B cell (primary cell): ENCODE results near the gene RRP15.

Source experiments
- EZH2 ChIP-seq: IDR thresholded peaks from 2 replicates; pipeline ENCODE4 v1.6.1; 2012; ENCODE audit warnings: borderline replicate concordance, low read depth, mild to moderate bottlenecking, moderate library complexity, low read length; ENCODE audit not compliant: insufficient read depth, poor library complexity, severe bottlenecking
- TF ChIP-seq, protein P1 (sequence below): fragments of 200-600 bp; IDR thresholded peaks from one replicate; pipeline ENCODE4 v1.8.0; 2022; ENCODE audit warnings: antibody characterized with exemption, mild to moderate bottlenecking

DNA sequence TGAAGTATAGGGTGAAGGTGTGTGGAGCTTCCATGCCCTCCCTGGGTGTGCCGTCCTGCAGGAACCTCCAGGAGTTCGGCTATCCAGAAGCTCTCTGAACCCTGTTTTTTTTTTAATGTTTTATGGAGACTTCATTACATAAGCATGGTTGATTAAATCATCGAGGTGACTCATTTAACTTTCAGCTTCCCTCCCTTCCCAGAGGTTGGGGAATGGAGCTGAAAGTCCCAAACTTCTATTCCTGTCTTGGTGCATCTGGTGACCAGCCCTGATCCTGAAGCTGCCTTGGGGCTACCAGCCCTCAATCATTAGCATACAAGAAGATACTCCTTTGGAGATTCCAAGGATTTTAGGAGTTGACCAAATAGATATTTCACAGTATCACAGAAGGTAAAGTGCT lies 9.5 kb downstream of the RRP15 start:
- TF ChIP-seq, protein P1, sequence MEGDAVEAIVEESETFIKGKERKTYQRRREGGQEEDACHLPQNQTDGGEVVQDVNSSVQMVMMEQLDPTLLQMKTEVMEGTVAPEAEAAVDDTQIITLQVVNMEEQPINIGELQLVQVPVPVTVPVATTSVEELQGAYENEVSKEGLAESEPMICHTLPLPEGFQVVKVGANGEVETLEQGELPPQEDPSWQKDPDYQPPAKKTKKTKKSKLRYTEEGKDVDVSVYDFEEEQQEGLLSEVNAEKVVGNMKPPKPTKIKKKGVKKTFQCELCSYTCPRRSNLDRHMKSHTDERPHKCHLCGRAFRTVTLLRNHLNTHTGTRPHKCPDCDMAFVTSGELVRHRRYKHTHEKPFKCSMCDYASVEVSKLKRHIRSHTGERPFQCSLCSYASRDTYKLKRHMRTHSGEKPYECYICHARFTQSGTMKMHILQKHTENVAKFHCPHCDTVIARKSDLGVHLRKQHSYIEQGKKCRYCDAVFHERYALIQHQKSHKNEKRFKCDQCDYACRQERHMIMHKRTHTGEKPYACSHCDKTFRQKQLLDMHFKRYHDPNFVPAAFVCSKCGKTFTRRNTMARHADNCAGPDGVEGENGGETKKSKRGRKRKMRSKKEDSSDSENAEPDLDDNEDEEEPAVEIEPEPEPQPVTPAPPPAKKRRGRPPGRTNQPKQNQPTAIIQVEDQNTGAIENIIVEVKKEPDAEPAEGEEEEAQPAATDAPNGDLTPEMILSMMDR, result no peak
- no peak for TF ChIP-seq EZH2
